CD4-positive, alpha-beta T cell treated with Interleukin-4 for 1 hour (primary cell): ENCODE data around the gene PRDM12.
A peak's percentile ranks its signal among the peaks of the same experiment; 100 is the strongest.
"Not testable (repeated sequence)": the region's sequence is repeated elsewhere in the genome, so short reads cannot be mapped to it uniquely, and the experiment has no call there.

Experiments
- DNase-seq, 2 donors: peaks; one replicate each; pipeline ENCODE4 v3.0.0-alpha.2; 2020 to 2022

Gene PRDM12

DNA sequence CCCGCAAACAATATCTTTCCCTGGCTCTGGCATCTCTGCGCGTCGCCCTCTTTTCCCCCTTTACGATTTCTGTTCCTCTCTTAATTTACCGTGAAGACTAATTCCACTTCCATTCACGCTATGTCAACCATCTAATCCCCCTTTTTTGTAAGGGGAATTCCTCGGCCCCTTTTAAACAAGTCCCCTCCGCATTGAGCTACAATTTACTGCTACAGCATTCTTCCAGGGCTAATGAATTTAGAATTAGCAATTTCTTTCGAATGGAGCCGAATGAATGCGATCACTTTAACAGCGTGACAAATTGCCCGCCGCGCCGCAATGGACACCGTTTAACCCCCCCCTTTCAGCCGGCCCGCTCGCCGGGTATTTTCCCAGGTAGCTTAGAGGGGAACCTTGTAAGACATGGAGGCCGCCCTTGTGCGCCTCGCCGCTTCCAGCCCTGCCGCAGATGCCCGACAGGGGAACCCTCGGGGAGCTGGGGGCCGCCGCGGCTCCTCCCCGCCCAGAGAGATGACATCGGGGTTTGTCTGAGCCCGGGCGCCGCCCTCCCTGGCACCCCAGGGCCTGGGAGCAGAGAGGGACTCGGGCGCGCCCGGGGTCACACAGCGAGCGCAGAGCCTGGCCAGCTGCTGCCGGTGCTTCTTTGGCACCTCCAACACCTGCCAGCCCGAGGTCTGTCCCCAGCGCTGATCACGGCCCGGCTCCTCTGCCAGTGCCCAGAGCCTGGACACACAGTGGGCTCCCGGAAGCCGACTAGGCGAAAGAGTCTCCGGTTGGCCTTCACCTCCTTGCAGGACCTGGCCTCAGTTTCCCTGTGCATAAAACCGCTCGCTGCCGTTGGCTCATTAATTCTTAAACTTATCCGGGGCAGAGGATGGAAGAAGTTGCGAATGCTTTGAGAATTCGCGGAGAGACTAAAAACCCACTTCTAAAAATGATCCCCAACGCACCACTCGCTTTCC is 1.3 kb downstream of the PRDM12 start:
- DNase-seq, result no peak

DNA sequence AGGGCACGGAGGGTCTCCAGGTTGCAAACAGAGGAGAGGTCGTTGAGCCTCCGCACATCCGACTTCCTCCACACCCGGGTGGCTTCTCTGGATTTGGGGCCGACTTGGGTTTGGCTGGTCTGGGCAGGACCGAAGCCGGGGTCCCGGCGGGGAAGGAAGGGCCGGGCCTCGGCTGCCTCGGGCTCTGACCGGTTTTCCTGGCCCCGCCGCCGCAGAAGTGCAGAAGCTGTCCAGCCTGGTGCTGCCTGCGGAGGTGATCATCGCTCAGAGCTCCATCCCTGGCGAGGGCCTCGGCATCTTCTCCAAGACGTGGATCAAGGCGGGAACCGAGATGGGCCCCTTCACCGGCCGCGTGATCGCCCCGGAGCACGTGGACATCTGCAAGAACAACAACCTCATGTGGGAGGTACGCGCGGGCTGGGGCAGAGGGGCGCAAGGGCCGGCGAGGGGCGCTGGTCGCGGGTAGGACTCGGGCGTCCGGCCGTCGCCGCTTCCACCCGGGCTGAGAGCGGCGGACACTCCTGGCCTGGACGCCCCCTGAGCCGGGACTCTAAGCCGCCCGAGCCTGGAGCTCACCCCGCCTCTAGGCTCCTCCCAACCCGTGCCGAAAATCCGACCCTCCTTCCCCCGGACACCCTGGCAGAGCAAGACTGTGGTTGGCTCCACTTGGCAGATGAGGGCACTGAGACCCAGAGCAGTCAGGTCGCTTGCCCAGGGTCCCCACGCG is 2.2 kb downstream of the PRDM12 start:
- DNase-seq, result no peak

DNA sequence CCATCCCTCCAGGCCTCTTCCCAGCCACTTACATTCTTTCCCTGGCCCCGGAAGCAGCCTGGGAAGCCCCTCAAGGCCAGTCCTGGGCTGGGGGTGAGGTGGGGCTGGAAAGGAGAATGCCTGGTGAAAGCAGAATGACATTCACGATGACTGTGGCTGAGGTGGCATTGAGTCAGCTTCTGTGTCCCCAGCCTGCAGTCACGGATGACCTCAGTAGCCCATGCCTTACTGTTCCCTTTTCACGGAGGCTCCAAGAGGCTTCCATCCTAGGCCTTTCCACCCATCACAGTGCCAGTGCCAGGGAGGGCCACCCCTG is 2.7 kb downstream of the PRDM12 start:
- no peak for DNase-seq

DNA sequence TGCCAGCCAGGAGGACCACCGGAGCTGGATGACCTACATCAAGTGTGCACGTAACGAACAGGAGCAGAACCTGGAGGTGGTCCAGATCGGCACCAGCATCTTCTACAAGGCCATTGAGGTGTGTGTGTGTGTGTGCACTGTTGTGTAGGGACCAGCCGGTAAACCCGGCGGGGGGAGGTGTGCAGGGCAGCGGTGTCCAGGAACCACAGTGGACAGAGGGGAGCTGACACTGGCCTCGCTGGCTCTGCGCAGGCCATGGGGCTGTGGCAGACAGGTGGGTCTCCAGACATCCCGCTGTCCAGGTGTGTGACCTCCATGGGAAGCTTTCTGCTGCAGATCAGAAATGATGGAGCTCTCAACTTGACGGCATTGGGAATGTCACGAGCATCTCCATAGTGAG is 3.8 kb downstream of the PRDM12 start:
- DNase-seq, result no peak

DNA sequence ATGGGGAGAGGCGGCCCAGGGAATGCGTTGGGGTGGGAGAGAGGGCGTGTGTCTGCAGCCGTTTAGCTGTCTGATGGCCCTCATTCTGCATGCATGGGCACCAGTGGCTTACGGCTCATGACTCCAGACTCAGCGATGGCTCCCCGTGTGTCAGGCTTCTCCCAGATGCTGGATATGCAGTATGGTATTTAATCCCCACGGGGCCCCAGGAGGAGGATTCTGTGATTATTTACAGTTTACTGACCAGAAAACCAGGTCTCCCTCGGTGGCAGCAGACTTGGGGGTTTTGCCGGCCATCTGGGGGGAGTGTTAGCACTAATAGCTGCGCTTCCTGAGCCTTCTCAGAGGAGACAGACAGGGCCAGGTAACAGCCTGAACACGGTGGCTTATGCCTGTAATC is 4.3 kb downstream of the PRDM12 start:
- DNase-seq, result no peak

DNA sequence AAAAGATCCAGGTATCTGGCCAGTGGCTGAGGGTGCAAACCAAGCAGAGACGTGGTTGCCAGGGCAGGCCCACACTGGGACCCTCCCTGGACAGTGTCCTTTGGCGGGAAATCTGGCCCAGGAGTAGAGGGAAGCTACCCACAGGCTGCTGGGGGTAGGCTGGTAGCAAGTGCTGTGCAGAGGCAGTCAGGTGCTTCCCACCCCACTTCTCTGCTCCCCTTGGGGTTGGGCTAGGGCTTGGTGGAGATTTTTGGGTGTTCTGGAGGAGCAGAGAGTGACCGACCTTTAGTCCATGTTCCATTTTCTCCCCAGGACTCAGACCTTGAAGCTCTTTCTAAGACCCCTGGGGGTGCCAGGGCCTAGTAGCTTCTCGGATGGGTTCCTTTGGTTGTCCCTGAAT is 5.6 kb downstream of the PRDM12 start:
- no peak for DNase-seq

DNA sequence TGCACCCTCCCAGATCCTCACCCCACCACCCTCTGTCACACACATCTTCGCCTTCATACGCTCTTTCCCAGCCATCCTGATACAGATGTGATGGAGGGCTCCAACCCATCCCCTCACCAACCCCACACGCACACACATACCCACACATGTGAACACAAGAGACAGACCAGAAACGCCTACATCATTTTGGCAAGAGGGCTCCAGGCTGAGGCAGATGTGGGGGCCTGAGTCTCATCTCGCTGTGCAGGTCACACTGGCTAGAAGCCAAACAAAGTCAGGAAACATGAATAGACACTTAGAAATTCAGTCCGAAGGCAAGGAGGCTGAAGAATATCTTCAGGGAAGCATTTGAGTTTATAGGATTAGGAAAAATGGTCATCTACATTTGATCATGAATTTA is 6.2 kb downstream of the PRDM12 start:
- DNase-seq, result no peak

DNA sequence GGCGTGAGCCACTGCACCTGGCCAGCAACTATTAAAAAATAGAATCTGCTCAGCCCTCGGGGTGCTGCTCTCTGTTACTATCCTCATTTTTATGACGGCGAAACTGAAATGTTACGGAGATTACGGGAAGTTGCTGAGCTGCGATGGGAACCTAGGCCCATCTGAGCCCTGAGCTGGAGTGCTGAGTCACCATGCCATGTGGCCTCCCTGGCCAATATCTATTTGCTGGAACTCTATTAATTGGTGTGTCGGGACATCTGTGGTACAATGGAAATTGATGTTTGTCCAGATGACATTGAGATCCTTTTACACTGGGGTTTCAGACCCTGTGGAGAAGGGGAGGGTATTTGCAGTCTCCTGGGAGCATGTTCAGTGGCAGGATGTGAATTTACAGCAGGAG is 8.1 kb downstream of the PRDM12 start:
- no peak for DNase-seq

DNA sequence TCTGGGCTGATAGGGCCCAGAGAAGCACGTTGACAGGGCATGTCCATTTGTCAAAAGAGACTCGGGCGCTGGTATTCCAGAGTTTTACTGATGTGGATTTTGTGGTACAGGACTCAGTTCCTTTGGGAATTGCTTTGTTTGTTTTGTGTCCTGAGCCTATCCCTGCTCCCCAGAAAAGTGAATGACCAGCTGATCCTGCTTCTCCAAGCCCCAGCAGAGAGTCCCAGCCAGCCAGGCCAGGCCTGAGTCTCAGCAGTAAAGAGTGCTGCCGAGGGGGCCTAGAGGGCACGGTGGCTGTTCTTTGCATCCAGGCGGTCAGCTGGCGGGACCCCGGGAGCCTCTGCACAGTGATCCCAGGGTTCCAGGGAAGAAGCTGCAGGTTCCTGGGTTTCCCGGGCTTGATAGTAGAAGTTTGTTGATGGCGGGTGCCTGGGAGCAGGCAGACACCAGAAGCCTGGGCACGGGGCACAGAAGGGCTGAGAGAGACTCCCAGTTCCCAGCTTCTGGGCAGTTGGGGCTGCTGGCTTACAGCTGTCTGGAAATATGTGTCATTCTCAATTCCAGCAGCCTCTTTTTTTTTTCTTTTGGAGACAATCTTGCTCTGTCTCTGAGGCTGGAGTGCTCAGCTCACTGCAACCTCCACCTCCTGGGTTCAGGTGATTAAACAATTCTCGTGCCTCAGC is 8.7 kb downstream of the PRDM12 start:
- no peak for DNase-seq

DNA sequence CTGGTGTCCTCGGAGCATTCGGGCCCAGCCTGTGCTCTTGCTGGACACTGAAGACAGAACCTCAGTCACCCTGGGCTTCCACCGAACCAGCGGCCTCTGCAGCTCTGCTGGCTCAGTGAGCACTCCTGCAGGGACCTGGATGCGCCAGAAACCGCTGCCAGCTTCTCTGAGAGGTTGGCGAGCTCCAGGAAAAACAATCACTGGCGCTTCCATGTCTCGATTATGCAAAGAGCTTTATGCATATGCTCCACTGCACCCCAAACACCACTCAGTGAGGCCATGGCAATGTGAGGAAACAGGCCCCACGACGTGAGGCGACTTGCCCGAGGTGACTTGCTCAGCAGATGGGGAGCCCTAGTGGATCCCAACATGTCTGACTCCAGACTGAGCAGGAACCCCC is 11.0 kb downstream of the PRDM12 start:
- DNase-seq, result no peak

DNA sequence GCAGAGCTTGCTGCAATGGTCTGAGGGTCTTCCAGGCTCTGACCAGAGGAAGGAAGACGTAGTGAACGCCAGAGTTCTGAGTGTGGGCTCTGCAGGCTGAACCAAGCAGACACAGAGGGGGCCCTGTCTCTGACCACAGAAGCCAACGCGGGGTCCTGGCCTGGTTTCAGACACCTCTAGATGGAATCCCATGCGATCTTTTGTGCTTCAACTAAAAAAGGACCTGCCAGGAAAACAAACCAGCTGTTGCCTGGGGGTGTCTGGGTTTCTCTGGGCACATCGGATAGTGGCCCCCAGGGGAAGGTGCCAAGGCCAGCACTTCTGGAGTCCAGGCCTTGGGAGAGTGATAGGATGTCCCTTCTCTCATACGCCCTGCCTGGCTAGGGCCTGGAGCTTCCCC is 12.9 kb downstream of the PRDM12 start:
- no peak for DNase-seq

DNA sequence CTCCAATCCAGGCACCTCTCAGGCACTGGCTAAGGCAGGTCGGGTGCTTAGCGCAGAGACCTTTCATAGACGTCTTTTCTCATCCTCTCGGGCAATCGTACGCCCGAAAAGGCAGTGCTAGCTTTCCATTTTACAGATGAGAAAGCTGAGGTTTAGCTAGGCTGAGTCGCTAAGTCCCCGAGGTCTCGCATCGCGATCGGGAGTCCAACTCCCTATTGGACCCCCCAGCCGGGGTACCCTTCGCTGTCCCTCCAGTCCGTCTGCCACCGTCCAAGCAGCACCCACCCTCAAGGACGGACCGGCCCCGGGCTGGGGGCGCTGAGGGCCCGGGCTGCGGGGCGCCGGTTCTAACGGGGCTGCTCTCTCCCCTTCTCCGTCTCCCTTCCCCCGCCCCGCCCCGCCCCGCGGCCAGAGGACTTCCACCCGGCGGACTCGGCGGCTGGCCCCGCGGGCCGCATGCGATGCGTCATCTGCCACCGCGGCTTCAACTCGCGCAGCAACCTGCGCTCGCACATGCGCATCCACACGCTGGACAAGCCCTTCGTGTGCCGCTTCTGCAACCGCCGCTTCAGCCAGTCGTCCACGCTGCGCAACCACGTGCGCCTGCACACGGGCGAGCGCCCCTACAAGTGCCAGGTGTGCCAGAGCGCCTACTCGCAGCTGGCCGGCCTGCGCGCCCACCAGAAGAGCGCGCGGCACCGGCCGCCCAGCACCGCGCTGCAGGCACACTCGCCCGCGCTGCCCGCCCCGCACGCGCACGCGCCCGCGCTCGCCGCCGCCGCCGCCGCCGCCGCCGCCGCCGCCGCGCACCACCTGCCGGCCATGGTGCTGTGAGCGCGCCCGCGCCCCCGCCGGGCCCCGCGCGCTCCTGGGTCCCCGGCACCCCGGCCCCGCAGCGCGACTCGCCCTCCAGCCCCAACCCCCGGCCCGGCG is 16.7 kb downstream of the PRDM12 start:
- peak; percentile 58 to 75 for DNase-seq

DNA sequence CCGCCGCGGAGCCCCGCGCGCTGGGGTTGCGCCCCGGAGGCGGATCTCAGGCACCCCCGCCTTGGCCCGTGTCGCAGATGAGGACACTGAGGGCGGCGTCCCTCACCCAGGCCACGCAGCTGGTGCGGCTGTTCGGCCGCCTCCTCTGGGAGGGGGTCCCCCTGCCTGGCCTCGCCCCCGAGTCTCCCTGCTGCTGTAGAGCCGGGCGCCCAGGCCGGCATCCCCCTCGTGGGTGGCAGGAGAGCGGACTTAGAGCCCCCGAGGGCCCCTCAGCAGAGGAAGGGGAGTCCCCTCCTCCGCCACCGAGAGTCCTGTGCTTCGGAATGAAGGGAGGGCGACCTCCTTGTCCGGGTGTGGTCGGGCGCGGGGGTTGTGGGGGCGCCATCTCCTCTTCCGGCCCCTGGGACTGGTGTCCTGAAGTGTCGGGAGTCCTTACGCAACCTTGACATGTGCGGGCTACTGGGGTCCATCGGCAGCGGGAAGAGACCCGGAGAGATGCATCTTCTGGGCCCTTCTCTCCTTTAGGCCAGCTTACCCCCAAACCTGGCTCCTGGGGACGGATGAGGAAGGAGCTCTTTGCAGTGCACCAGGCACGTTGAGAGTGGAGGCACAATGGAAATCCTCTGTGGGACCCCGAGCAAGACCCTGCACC is 17.5 kb downstream of the PRDM12 start:
- DNase-seq, result peak in 1 of 2 donors; percentile 14

DNA sequence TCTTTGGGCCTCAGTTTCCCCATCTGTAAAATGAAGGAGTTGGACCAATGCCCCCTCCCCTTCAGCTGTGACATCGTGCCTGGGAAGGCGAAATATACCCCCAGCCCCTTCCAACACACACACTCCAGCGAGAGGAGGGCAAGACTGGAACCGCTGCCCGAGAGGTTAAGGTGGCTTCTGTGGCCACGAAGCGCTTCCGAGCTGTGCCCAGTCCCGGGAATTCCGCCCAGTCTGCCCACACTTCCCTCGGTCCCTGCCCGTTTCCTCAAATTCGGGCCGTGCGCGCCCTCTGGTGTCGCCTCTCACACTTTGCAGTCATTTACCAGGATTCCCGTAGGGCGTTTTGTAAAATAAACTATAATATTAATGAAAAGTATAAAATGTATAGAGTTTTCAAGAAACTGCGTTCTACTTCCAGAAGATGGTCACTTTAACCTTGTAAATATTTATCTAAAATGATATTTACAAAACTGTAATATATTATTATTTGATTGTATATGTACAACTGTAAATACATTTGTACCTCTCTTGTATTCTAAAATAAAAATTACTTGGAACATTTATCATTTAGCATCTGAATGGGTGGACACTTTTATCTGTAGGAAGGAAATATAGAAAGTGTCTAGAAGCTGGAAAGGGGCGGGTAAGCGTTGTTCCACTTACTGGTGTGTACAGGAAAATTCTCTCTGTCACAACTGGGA is 18.2 kb downstream of the PRDM12 start:
- peak; percentile 55 to 57 for DNase-seq

DNA sequence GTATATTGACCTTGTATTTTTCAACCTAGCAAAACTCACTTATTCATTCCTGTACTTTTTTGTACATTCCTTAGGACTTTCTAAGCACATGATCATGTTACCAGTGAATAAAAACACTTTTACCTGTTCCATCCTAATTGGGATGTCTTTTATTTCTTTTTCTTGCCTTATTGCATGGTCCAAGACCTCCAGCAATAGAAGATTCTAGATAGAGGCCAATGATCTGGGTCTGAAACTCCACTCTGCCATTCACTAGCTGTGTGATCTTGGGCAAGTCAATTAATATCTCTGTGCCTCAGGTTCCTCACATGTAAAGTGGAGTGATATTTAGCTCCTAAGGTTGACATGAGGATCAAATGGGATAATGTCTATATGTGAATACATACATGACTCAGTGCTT is 20.7 kb downstream of the PRDM12 start:
- no peak for DNase-seq

DNA sequence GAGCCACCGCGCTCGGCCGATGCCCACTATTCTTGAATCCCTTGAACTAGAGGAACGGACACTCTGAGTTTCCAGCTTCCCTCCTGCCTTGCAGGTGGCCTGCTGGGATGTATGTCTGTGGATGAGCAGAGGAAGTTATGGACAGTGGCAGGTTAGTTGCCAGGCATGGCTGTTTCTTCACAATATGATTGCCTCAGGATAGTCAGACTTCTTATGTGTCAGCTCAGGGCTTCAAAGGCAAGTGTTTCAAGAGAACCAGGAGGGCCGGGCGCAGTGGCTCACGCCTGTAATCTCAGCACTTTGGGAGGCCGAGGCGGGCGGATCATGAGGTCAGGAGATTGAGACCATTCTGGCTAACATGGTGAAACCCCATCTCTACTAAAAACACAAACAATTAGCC is 21.6 kb downstream of the PRDM12 start:
- not testable (repeated sequence) for DNase-seq

DNA sequence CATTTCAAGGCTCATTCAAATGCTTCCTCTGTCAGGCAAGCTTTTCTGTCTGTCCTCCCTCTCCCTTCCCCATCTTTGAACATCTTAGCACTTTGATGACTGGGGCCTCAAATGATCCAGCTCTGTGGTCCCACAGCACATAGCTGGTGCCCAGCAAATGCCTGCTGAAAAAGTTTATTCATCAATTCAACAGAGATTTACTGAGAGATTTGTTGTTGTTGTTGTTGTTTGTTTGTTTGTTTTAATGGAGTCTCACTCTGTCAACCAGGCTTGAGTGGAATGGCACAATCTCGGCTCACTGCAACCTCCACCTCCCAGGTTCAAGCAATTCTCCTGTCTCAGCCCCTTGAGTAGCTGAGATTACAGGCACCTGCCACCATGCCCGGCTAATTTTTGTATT is 23.2 kb downstream of the PRDM12 start:
- no peak for DNase-seq

DNA sequence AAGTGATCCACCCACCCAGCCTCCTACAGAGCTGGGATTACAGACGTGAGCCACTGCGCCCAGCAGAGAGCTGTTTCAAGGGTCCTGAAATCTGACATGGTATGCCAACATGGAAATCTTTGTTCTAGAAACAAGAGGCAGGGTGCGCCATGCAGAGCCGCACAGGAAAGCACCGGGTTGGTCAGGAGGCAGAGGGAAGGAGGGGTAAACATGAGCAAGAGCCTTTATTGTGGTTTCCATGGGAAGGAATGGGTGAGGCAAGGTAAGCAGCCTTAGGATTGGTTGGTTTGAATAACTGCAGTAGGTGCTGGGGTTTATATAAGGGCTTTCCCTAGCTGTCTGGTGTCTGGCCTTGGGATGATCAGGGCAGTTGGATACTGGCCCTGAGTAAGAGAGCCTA is 23.7 kb downstream of the PRDM12 start:
- DNase-seq, result peak in 1 of 2 donors; percentile 46

DNA sequence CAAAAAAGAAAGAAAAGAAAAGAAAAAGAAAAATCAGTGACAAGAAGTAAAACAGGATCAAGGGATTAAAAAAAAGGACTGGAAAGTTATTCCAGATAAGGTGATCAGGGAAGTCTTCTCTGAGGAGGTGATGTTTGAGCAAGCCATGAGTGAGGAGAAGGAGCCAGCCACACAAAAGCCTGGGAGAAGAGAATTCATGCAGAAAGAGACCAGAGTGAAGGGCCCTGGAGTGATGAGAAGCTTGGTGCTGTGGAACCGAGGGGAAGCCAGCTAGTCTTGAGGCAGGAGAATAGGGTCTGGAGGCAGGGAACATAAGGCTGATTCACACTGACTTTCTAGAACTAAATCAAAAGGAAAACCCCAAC is 25.2 kb downstream of the PRDM12 start:
- DNase-seq, result no peak

DNA sequence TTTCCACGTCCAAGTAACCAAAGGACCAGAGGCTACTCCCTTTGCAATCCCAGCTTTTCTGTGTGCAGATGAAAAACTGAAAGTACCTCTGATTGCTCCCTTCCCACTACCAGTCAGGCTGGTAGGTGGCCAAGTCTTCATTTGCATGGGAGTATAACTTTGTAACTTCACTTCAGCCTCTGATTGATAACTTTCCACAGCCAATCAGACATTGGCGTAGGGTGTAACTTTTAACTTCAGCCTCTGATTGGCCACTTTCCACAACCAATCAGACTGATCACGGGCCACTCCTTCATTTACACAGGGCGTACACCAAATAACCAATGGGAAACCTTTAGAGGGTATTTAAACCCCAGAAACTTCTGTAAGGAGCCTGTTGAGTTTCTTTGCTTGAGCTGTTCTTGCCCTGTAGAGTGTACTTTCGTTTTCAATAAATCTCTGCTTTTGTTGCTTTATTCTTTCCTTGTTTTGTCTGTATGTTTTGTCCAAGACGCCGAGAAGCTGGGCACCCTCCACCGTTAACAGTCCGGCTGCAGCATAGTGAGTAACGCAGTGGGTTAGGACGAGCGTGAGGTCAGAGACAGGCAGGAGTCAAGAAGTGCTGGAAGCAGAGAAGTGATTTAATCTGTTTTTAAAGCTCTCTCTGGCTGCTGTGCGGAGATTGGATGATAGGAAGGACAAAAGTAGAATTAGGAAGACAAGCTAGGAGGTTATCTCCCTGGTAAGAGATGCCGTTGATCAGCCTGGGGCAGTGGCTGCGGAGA is 25.7 kb downstream of the PRDM12 start:
- DNase-seq, result no peak

DNA sequence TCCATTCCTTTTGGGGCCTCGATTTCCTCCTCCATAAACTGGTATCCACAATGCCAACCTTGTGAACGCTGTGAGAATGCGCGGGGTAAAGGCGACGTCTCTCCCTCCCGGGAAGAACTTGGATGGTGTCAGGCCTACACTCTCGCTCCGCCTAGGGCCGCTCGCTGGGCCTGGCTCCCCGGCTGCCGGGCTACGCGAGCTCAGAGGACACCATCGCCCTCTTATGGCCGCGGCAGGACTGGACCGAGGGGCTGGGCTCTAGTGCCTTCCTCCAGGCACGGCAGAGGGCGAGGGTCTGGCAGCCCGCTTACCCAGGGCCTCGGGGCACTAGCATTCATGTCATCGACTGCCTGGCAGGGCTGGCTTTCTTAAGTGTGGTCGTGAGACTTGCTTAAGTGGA is 27.9 kb downstream of the PRDM12 start:
- no peak for DNase-seq
